HepG2 (cell line): ENCODE data around the gene HDAC5. TPM values are rescaled to one million over a fixed set of nuclear protein-coding genes. Genes with fewer than 3 reads are reported as not detected.

Source experiments
- ADNP ChIP-seq: sonication (generic); formaldehyde crosslinking; IDR thresholded peaks from 2 replicates; pipeline ENCODE4 v1.4.0; 2020; ENCODE audit warnings: missing genetic modification reagents
- ASH2L ChIP-seq: fragments of 300-600, 200-600 bp; sonication (generic); IDR thresholded peaks from 2 replicates; pipeline ENCODE4 v1.7.0; 2017; ENCODE audit warnings: low read depth, mild to moderate bottlenecking, moderate library complexity, mixed read lengths, low read length; ENCODE audit not compliant: insufficient read length
- BORCS8-MEF2B ChIP-seq: sonication (generic); formaldehyde crosslinking; IDR thresholded peaks from 2 replicates; pipeline ENCODE4 v1.8.0; 2022; ENCODE audit warnings: mild to moderate bottlenecking, missing genetic modification reagents
- BRCA1 ChIP-seq: sonication (generic); formaldehyde crosslinking; IDR thresholded peaks from 2 replicates; pipeline ENCODE4 v1.4.0; 2020; ENCODE audit warnings: missing genetic modification reagents
- HNF4A ChIP-seq: sonication (generic); formaldehyde crosslinking; IDR thresholded peaks from 2 replicates; pipeline ENCODE4 v1.4.0; 2020; ENCODE audit warnings: missing genetic modification reagents
- MED13 ChIP-seq: sonication (generic); formaldehyde crosslinking; IDR thresholded peaks from 2 replicates; pipeline ENCODE4 v1.5.0; 2020; ENCODE audit warnings: missing genetic modification reagents
- SCMH1 ChIP-seq: sonication (generic); formaldehyde crosslinking; IDR thresholded peaks from 2 replicates; pipeline ENCODE4 v1.9.0; 2021; ENCODE audit warnings: missing genetic modification reagents, mild to moderate bottlenecking, borderline replicate concordance
- ZBTB38 ChIP-seq: sonication (generic); formaldehyde crosslinking; IDR thresholded peaks from 2 replicates; pipeline ENCODE4 v1.5.1; 2020; ENCODE audit warnings: mild to moderate bottlenecking, missing genetic modification reagents
- ZNF441 ChIP-seq: sonication (generic); formaldehyde crosslinking; IDR thresholded peaks from 2 replicates; pipeline ENCODE4 v1.7.0; 2021; ENCODE audit warnings: missing genetic modification reagents, borderline replicate concordance
- polyA plus RNA-seq, 8 experiments: library from polyadenylated mRNA; depleted of rRNA in 3 of 8; stranded (reverse) in 7 of 8; unstranded in 1 of 8; fragments of >200 nt; fragmentation: Illumina TruSeq in 4 of 8; extraction: Trizol in 4 of 8; gene quantifications; 2 replicates each; pipeline versions ENCODE4 v1.2.1 to v1.2.3, GENCODE V29; 2011 to 2016; ENCODE audit warnings: low read depth in 4 of 8, missing spikeins in 1 of 8, mixed read lengths in 1 of 8; ENCODE audit not compliant: insufficient read depth in 1 of 8
- total RNA-seq, 5 experiments: library from RNA; depleted of rRNA; stranded (reverse); fragments of >200 nt; fragmentation: Illumina TruSeq; extraction: Trizol; gene quantifications; 2 replicates each; pipeline ENCODE4 v1.2.3, GENCODE V29; 2016; ENCODE audit warnings: low read depth in 1 of 5
- TF ChIP-seq, protein P1 (sequence below): sonication (generic); formaldehyde crosslinking; IDR thresholded peaks from 2 replicates; pipeline ENCODE4 v1.4.0; 2020; ENCODE audit warnings: missing genetic modification reagents, mild to moderate bottlenecking, borderline replicate concordance
- TF ChIP-seq, protein P2 (sequence below): conservative IDR thresholded peaks from 2 replicates; pipeline ENCODE4 v1.6.1; 2018; ENCODE audit warnings: missing genetic modification reagents
- TF ChIP-seq, protein P3 (sequence below): sonication (generic); formaldehyde crosslinking; IDR thresholded peaks from 2 replicates; pipeline ENCODE4 v1.5.0; 2020; ENCODE audit warnings: missing genetic modification reagents, mild to moderate bottlenecking, borderline replicate concordance
- TF ChIP-seq, protein P4 (sequence below): sonication (generic); formaldehyde crosslinking; IDR thresholded peaks from 2 replicates; pipeline ENCODE4 v1.4.0; 2020; ENCODE audit warnings: missing genetic modification reagents
- TF ChIP-seq, protein P5 (sequence below): IDR thresholded peaks from 2 replicates; pipeline ENCODE4 v1.6.1; 2012; ENCODE audit warnings: low read depth, low read length, improper control_type of control experiment
- TF ChIP-seq, protein P6 (sequence below): sonication (generic); formaldehyde crosslinking; IDR thresholded peaks from 2 replicates; pipeline ENCODE4 v1.5.1; 2020; ENCODE audit warnings: mild to moderate bottlenecking, missing genetic modification reagents, borderline replicate concordance

The HDAC5 gene
- total and polyA plus RNA-seq, 2 of the 13 experiments (the other 11 are each of a cell fraction or from before 2014, with no cell fraction given): 46.4 to 85.4 TPM

DNA sequence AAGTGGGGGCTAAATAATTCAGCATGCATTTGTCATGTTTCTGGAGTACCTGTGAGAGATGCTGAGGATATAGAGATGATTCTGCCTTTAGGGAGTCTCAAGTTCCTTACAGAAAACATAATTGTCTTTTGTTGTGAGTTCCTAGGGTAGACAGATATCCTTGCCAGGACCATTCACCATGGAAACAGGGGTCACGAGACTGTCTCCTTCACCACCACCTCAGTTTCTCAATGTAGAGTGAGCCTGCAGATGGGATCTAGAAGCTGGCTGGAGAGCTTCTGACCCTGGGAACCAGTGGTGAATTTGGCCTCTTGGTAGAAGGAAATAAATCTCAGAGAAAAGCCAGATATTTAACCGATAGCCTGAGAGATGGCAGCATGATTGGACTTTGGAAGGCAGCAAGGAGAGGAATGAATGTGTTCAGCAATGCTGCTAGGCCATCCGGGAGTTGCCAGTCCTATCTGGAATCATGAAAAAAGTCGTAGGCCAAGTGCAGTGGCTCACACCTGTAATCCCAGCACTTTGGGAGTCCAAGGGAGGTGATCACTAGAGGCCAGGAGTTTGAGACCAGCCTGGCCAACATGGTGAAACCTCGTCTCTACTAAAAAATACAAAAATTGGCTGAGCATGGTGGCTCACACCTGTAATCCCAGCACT, 7.4 kb upstream of the HDAC5 start (continued):
- TF ChIP-seq, protein P1, sequence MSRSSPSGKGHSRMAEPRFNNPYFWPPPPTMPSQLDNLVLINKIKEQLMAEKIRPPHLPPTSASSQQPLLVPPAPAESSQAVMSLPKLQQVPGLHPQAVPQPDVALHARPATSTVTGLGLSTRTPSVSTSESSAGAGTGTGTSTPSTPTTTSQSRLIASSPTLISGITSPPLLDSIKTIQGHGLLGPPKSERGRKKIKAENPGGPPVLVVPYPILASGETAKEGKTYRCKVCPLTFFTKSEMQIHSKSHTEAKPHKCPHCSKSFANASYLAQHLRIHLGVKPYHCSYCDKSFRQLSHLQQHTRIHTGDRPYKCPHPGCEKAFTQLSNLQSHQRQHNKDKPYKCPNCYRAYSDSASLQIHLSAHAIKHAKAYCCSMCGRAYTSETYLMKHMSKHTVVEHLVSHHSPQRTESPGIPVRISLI (CRISPR knock-in tag): 0 out of 2 replicates have a peak, but pooled peaks have one; percentile 36
- TF ChIP-seq SCMH1 (CRISPR knock-in tag) (no peak), MED13 (CRISPR knock-in tag) (no peak), BRCA1 (CRISPR knock-in tag) (0 out of 2 replicates have a peak, but pooled peaks have one; percentile 35), BORCS8-MEF2B (0 out of 2 replicates have a peak, but pooled peaks have one; percentile 35), ASH2L (peak; percentile 51), ADNP (CRISPR knock-in tag) (peak; percentile 43; the same call in 1 of the 2 replicates), ZBTB38 (CRISPR knock-in tag) (0 out of 2 replicates have a peak, but pooled peaks have one; percentile 16), HNF4A (CRISPR knock-in tag) (peak; percentile 80), ZNF441 (0 out of 2 replicates have a peak, but pooled peaks have one; percentile 29)
- TF ChIP-seq, protein P2, sequence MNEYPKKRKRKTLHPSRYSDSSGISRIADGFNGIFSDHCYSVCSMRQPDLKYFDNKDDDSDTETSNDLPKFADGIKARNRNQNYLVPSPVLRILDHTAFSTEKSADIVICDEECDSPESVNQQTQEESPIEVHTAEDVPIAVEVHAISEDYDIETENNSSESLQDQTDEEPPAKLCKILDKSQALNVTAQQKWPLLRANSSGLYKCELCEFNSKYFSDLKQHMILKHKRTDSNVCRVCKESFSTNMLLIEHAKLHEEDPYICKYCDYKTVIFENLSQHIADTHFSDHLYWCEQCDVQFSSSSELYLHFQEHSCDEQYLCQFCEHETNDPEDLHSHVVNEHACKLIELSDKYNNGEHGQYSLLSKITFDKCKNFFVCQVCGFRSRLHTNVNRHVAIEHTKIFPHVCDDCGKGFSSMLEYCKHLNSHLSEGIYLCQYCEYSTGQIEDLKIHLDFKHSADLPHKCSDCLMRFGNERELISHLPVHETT (CRISPR knock-in tag): no peak
- TF ChIP-seq, protein P3, sequence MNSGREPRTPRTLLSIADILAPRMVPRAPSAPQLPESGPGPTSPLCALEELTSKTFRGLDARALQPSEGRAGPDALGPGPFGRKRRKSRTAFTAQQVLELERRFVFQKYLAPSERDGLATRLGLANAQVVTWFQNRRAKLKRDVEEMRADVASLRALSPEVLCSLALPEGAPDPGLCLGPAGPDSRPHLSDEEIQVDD (CRISPR knock-in tag): no peak
- TF ChIP-seq, protein P4, sequence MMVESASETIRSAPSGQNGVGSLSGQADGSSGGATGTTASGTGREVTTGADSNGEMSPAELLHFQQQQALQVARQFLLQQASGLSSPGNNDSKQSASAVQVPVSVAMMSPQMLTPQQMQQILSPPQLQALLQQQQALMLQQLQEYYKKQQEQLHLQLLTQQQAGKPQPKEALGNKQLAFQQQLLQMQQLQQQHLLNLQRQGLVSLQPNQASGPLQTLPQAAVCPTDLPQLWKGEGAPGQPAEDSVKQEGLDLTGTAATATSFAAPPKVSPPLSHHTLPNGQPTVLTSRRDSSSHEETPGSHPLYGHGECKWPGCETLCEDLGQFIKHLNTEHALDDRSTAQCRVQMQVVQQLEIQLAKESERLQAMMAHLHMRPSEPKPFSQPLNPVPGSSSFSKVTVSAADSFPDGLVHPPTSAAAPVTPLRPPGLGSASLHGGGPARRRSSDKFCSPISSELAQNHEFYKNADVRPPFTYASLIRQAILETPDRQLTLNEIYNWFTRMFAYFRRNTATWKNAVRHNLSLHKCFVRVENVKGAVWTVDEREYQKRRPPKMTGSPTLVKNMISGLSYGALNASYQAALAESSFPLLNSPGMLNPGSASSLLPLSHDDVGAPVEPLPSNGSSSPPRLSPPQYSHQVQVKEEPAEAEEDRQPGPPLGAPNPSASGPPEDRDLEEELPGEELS (CRISPR knock-in tag): 0 out of 2 replicates have a peak, but pooled peaks have one; percentile 18
- TF ChIP-seq, protein P5, sequence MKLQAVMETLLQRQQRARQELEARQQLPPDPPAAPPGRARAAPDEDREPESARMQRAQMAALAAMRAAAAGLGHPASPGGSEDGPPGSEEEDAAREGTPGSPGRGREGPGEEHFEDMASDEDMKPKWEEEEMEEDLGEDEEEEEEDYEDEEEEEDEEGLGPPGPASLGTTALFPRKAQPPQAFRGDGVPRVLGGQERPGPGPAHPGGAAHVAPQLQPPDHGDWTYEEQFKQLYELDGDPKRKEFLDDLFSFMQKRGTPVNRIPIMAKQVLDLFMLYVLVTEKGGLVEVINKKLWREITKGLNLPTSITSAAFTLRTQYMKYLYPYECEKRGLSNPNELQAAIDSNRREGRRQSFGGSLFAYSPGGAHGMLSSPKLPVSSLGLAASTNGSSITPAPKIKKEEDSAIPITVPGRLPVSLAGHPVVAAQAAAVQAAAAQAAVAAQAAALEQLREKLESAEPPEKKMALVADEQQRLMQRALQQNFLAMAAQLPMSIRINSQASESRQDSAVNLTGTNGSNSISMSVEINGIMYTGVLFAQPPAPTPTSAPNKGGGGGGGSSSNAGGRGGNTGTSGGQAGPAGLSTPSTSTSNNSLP: peak; percentile 58; the same call in 1 of the 2 replicates
- TF ChIP-seq, protein P6, sequence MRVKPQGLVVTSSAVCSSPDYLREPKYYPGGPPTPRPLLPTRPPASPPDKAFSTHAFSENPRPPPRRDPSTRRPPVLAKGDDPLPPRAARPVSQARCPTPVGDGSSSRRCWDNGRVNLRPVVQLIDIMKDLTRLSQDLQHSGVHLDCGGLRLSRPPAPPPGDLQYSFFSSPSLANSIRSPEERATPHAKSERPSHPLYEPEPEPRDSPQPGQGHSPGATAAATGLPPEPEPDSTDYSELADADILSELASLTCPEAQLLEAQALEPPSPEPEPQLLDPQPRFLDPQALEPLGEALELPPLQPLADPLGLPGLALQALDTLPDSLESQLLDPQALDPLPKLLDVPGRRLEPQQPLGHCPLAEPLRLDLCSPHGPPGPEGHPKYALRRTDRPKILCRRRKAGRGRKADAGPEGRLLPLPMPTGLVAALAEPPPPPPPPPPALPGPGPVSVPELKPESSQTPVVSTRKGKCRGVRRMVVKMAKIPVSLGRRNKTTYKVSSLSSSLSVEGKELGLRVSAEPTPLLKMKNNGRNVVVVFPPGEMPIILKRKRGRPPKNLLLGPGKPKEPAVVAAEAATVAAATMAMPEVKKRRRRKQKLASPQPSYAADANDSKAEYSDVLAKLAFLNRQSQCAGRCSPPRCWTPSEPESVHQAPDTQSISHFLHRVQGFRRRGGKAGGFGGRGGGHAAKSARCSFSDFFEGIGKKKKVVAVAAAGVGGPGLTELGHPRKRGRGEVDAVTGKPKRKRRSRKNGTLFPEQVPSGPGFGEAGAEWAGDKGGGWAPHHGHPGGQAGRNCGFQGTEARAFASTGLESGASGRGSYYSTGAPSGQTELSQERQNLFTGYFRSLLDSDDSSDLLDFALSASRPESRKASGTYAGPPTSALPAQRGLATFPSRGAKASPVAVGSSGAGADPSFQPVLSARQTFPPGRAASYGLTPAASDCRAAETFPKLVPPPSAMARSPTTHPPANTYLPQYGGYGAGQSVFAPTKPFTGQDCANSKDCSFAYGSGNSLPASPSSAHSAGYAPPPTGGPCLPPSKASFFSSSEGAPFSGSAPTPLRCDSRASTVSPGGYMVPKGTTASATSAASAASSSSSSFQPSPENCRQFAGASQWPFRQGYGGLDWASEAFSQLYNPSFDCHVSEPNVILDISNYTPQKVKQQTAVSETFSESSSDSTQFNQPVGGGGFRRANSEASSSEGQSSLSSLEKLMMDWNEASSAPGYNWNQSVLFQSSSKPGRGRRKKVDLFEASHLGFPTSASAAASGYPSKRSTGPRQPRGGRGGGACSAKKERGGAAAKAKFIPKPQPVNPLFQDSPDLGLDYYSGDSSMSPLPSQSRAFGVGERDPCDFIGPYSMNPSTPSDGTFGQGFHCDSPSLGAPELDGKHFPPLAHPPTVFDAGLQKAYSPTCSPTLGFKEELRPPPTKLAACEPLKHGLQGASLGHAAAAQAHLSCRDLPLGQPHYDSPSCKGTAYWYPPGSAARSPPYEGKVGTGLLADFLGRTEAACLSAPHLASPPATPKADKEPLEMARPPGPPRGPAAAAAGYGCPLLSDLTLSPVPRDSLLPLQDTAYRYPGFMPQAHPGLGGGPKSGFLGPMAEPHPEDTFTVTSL (CRISPR knock-in tag): peak; percentile 51; the same call in 1 of the 2 replicates
